HEK293 (cell line): ENCODE results near the gene PCBD1.

ENCODE experiments used
- SETDB1 ChIP-seq: IDR thresholded peaks from one replicate; pipeline ENCODE4 v1.6.1; 2017; ENCODE audit warnings: mild to moderate bottlenecking, low read length, moderate library complexity, mixed read lengths; ENCODE audit not compliant: insufficient read length
- YY1 ChIP-seq: fragments of 450-650 bp; formaldehyde crosslinking; IDR thresholded peaks from 2 replicates; pipeline ENCODE4 v1.5.1; 2018; ENCODE audit warnings: missing biosample characterization, missing genetic modification characterization
- ZNF707 ChIP-seq: fragments of 450-650 bp; formaldehyde crosslinking; IDR thresholded peaks from 2 replicates; pipeline ENCODE4 v1.5.1; 2016; ENCODE audit warnings: missing biosample characterization, missing genetic modification characterization
- TF ChIP-seq, protein P1 (sequence below): fragments of 450-650 bp; formaldehyde crosslinking; IDR thresholded peaks from 2 replicates; pipeline ENCODE4 v1.5.1; 2016; ENCODE audit warnings: missing biosample characterization, missing genetic modification characterization, low read depth
- TF ChIP-seq, protein P2 (sequence below): fragments of 450-650 bp; formaldehyde crosslinking; IDR thresholded peaks from 2 replicates; pipeline ENCODE4 v1.5.1; 2016; ENCODE audit warnings: missing biosample characterization, missing genetic modification characterization
- TF ChIP-seq, protein P3 (sequence below): fragments of 450-650 bp; IDR thresholded peaks from 2 replicates; pipeline ENCODE4 v1.5.1; 2018; ENCODE audit warnings: missing biosample characterization, missing genetic modification characterization
- TF ChIP-seq, protein P4 (sequence below): fragments of 450-650 bp; formaldehyde crosslinking; IDR thresholded peaks from 2 replicates; pipeline ENCODE4 v1.5.1; 2017; ENCODE audit warnings: missing biosample characterization, mild to moderate bottlenecking, missing genetic modification characterization, moderate library complexity

DNA sequence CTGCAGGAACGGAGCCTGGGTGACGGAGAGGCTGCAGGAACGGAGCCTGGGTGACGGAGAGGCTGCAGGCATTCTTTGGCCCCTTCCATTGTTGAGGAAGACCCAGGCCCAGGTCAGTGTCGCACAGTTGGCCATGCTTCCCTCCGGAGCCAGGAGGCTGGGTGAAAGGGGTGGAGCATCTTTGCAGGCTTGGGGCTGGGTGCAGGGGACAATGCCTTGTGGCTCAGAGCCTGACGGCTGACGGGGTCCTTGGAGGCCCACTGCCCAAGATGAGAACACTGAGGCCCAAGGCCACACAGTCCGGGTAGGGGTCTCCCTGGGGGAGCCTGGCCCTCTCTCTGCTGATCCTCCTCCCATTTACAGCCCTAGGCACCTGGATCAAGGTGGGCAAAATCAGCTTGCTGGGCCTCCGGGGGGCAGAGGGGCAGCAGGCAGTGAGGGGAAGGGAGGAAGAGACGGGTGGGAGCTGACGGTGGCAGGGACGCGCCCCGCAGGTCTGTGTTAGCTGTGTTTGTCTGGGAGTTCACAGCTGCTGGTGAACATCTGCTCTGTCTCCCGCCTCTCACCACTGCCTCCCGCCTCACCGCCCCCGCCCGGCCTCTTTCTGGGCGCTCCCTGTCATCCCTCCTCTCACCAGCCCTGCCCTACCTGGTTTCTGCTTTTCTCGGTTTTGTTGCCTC is 30.6 kb upstream of the PCBD1 start:
- TF ChIP-seq YY1 (tag by site-specific recombination): no peak
- TF ChIP-seq, protein P1, sequence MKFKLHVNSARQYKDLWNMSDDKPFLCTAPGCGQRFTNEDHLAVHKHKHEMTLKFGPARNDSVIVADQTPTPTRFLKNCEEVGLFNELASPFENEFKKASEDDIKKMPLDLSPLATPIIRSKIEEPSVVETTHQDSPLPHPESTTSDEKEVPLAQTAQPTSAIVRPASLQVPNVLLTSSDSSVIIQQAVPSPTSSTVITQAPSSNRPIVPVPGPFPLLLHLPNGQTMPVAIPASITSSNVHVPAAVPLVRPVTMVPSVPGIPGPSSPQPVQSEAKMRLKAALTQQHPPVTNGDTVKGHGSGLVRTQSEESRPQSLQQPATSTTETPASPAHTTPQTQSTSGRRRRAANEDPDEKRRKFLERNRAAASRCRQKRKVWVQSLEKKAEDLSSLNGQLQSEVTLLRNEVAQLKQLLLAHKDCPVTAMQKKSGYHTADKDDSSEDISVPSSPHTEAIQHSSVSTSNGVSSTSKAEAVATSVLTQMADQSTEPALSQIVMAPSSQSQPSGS (tag by site-specific recombination): no peak
- TF ChIP-seq, protein P2, sequence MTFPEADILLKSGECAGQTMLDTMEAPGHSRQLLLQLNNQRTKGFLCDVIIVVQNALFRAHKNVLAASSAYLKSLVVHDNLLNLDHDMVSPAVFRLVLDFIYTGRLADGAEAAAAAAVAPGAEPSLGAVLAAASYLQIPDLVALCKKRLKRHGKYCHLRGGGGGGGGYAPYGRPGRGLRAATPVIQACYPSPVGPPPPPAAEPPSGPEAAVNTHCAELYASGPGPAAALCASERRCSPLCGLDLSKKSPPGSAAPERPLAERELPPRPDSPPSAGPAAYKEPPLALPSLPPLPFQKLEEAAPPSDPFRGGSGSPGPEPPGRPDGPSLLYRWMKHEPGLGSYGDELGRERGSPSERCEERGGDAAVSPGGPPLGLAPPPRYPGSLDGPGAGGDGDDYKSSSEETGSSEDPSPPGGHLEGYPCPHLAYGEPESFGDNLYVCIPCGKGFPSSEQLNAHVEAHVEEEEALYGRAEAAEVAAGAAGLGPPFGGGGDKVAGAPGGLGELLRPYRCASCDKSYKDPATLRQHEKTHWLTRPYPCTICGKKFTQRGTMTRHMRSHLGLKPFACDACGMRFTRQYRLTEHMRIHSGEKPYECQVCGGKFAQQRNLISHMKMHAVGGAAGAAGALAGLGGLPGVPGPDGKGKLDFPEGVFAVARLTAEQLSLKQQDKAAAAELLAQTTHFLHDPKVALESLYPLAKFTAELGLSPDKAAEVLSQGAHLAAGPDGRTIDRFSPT (tag by site-specific recombination): no peak
- TF ChIP-seq ZNF707: no peak
- TF ChIP-seq SETDB1: no peak
- TF ChIP-seq, protein P3, sequence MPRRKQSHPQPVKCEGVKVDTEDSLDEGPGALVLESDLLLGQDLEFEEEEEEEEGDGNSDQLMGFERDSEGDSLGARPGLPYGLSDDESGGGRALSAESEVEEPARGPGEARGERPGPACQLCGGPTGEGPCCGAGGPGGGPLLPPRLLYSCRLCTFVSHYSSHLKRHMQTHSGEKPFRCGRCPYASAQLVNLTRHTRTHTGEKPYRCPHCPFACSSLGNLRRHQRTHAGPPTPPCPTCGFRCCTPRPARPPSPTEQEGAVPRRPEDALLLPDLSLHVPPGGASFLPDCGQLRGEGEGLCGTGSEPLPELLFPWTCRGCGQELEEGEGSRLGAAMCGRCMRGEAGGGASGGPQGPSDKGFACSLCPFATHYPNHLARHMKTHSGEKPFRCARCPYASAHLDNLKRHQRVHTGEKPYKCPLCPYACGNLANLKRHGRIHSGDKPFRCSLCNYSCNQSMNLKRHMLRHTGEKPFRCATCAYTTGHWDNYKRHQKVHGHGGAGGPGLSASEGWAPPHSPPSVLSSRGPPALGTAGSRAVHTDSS (tag by site-specific recombination): no peak
- TF ChIP-seq, protein P4, sequence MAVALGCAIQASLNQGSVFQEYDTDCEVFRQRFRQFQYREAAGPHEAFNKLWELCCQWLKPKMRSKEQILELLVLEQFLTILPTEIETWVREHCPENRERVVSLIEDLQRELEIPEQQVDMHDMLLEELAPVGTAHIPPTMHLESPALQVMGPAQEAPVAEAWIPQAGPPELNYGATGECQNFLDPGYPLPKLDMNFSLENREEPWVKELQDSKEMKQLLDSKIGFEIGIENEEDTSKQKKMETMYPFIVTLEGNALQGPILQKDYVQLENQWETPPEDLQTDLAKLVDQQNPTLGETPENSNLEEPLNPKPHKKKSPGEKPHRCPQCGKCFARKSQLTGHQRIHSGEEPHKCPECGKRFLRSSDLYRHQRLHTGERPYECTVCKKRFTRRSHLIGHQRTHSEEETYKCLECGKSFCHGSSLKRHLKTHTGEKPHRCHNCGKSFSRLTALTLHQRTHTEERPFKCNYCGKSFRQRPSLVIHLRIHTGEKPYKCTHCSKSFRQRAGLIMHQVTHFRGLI: no peak
